SU-DHL-6 (cell line): ENCODE data around the gene INSM1.

Experiments
- H2AFZ ChIP-seq: fragments of 200-600 bp; sonication (generic); 2 replicates; pipeline ENCODE4 v1.6.1; 2014; ENCODE audit warnings: low read depth, mild to moderate bottlenecking, moderate library complexity, mixed read lengths, antibody characterized with exemption, low read length; ENCODE audit not compliant: severe bottlenecking
- H3F3A ChIP-seq: fragments of 200-600 bp; shearing (Covaris generic); 2 replicates; pipeline ENCODE4 v1.6.0; 2016; ENCODE audit warnings: antibody characterized with exemption, mild to moderate bottlenecking; ENCODE audit not compliant: insufficient read depth
- H3K27ac ChIP-seq: fragments of 200-600 bp; sonication (generic); 2 replicates; pipeline ENCODE4 v1.5.1; 2016; ENCODE audit warnings: low read depth, mild to moderate bottlenecking, low read length, moderate library complexity, mixed read lengths
- H3K27me3 ChIP-seq: fragments of 200-600 bp; sonication (generic), shearing (Covaris generic); 2 replicates; pipeline ENCODE4 v1.6.0; 2014; ENCODE audit warnings: mild to moderate bottlenecking, low read length
- H3K36me3 ChIP-seq: fragments of 200-600 bp; sonication (generic); 2 replicates; pipeline ENCODE4 v1.6.1; 2014; ENCODE audit warnings: mild to moderate bottlenecking, low read length, mixed read lengths
- H3K4me2 ChIP-seq: fragments of 300-600, 200-600 bp; shearing (Covaris generic), sonication (generic); 2 replicates; pipeline ENCODE4 v1.6.0; 2014; ENCODE audit warnings: low read length, low read depth, mild to moderate bottlenecking; ENCODE audit not compliant: poor library complexity, severe bottlenecking
- H3K4me3 ChIP-seq: fragments of 200-600 bp; sonication (generic); 2 replicates; pipeline ENCODE4 v1.5.1; 2014; ENCODE audit warnings: antibody characterized with exemption, low read length, mild to moderate bottlenecking, mixed read lengths; ENCODE audit not compliant: insufficient read depth, poor library complexity, severe bottlenecking
- H3K79me2 ChIP-seq: fragments of 200-600 bp; sonication (generic); 2 replicates; pipeline ENCODE4 v1.6.1; 2014; ENCODE audit warnings: mild to moderate bottlenecking, low read length, moderate library complexity; ENCODE audit not compliant: insufficient read depth
- H3K9ac ChIP-seq: fragments of 200-600 bp; sonication (generic); 2 replicates; pipeline ENCODE4 v1.7.0; 2014; ENCODE audit warnings: mild to moderate bottlenecking, low read length
- H3K9me2 ChIP-seq: fragments of 200-600 bp; sonication (generic); replicated peaks from 2 replicates; pipeline ENCODE4 v1.6.1; 2014; ENCODE audit warnings: low read length; ENCODE audit not compliant: insufficient read depth
- H3K9me3 ChIP-seq: fragments of 200-600 bp; sonication (generic); 2 replicates; pipeline ENCODE4 v1.6.1; 2014; ENCODE audit warnings: low read length, mixed read lengths; ENCODE audit not compliant: insufficient read depth
- H4K20me1 ChIP-seq: fragments of 200-600 bp; sonication (generic); 2 replicates; pipeline ENCODE4 v1.6.1; 2014; ENCODE audit warnings: low read depth, mild to moderate bottlenecking, antibody characterized with exemption, low read length, moderate library complexity, mixed read lengths
- CTCF ChIP-seq: fragments of 200-600 bp; sonication (generic); IDR thresholded peaks from one replicate; pipeline ENCODE4 v1.5.1; 2017; ENCODE audit warnings: antibody characterized with exemption, mild to moderate bottlenecking, low read length, moderate library complexity; ENCODE audit not compliant: insufficient read depth, poor library complexity, severe bottlenecking
- EZH2phosphoT487 ChIP-seq: fragments of 200-600 bp; sonication (generic), shearing (Covaris generic); conservative IDR thresholded peaks from 2 replicates; pipeline ENCODE4 v1.6.1; 2018; ENCODE audit warnings: mild to moderate bottlenecking, antibody characterized with exemption, low read length, moderate library complexity, mixed read lengths

INSM1 gene

GRCh38 chr20:20360464-20360863 is 7.4 kb upstream of the INSM1 start:
- H3K27ac ChIP-seq = no peak overlapping the region
- H3K4me2 ChIP-seq = no peak overlapping the region
- H4K20me1 ChIP-seq = no peaks in the 10 kb centered on the region
- no peaks in the 10 kb centered on the region for H3K9me2 ChIP-seq
- no peaks in the 10 kb centered on the region for H3K9me3 ChIP-seq
- TF ChIP-seq EZH2phosphoT487 (no peak), CTCF (peak; percentile 51)
- no peaks in the 10 kb centered on the region for H3K79me2 ChIP-seq
- H3K27me3 ChIP-seq = no peaks in the 10 kb centered on the region
- H3F3A ChIP-seq = 0 out of 2 replicates have a peak, but pooled peaks cover 5% of the 10 kb centered on the region
- H3K4me3 ChIP-seq = no peak overlapping the region
- no peaks in the 10 kb centered on the region for H3K36me3 ChIP-seq
- H3K9ac ChIP-seq = no peak overlapping the region
- no peak overlapping the region for H2AFZ ChIP-seq

- H3K9me2 ChIP-seq = no peaks in the 10 kb centered on the region
- no peaks in the 10 kb centered on the region for H3K79me2 ChIP-seq
- no peak overlapping the region for H3K27ac ChIP-seq
- no peak overlapping the region for H3K9ac ChIP-seq
- H2AFZ ChIP-seq = no peak overlapping the region
- no peak overlapping the region for H3K4me2 ChIP-seq
- no peaks in the 10 kb centered on the region for H4K20me1 ChIP-seq
- H3F3A ChIP-seq = peaks cover 8% of the 10 kb centered on the region; the same call in 1 of the 2 replicates
- TF ChIP-seq CTCF (no peak), EZH2phosphoT487 (no peak)
- H3K36me3 ChIP-seq = no peaks in the 10 kb centered on the region
- H3K9me3 ChIP-seq = no peaks in the 10 kb centered on the region
- H3K27me3 ChIP-seq = no peaks in the 10 kb centered on the region
- H3K4me3 ChIP-seq = no peak overlapping the region
Observed at GRCh38 chr20:20362774-20363433, 5.0 kb upstream of the INSM1 start.

GRCh38 chr20:20363434-20363798 is 4.5 kb upstream of the INSM1 start:
- no peak overlapping the region for H2AFZ ChIP-seq
- H3K9me3 ChIP-seq = no peaks in the 10 kb centered on the region
- no peak for TF ChIP-seq EZH2phosphoT487
- no peak for TF ChIP-seq CTCF
- no peak overlapping the region for H3K27ac ChIP-seq
- peaks cover 8% of the 10 kb centered on the region; the same call in 1 of the 2 replicates for H3F3A ChIP-seq
- H3K4me2 ChIP-seq = no peak overlapping the region
- H3K9me2 ChIP-seq = no peaks in the 10 kb centered on the region
- no peak overlapping the region for H3K9ac ChIP-seq
- H4K20me1 ChIP-seq = no peaks in the 10 kb centered on the region
- H3K27me3 ChIP-seq = no peaks in the 10 kb centered on the region
- H3K79me2 ChIP-seq = no peaks in the 10 kb centered on the region
- no peaks in the 10 kb centered on the region for H3K36me3 ChIP-seq
- no peak overlapping the region for H3K4me3 ChIP-seq
